PC-3 (cell line): Measurements from ENCODE around the gene CHEK2.

Experiments used
- CTCF ChIP-seq: fragments of 300-600 bp; sonication (generic); conservative IDR thresholded peaks from 2 replicates; pipeline ENCODE4 v1.5.1; 2017; ENCODE audit warnings: antibody characterized with exemption, low read depth, mild to moderate bottlenecking, low read length
- EZH2 ChIP-seq: fragments of 300-600 bp; sonication (generic); IDR thresholded peaks from one replicate; pipeline ENCODE4 v1.6.1; 2017; ENCODE audit warnings: antibody characterized with exemption, mild to moderate bottlenecking, low read length; ENCODE audit not compliant: unreplicated experiment
- EZH2phosphoT487 ChIP-seq: fragments of 300-600 bp; sonication (generic); IDR thresholded peaks from 2 replicates; pipeline ENCODE4 v1.6.1; 2018; ENCODE audit warnings: mild to moderate bottlenecking, antibody characterized with exemption, low read length, borderline replicate concordance

- TF ChIP-seq CTCF = no peak
- TF ChIP-seq EZH2 = no peak
- TF ChIP-seq EZH2phosphoT487 = no peak
These were observed 12.9 kb downstream of the CHEK2 start for GRCh38 chr22:28728621-28729313.
